ENCODE measurements around the gene CERT1.

DNA sequence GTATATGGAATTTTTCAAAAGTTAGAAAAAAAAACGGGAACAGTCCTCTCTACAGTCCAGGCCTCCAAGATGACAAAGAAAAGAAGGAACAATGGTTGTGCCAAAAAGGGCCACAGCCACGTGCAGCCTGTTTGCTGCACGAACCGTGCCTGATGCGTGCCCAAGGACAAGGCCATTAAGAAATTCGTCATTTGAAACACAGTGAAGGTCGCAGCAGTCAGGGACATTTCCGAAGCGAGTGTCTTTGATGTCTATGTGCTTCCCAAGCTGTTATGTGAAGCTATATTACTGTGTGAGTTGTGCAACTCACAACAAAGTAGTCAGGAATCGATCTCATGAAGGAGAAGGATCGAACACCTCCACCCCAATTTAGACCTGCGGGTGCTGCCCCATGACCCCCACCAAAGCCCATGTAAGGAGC is 137.0 kb downstream of the CERT1 start:
- TF ChIP-seq, protein P1, sequence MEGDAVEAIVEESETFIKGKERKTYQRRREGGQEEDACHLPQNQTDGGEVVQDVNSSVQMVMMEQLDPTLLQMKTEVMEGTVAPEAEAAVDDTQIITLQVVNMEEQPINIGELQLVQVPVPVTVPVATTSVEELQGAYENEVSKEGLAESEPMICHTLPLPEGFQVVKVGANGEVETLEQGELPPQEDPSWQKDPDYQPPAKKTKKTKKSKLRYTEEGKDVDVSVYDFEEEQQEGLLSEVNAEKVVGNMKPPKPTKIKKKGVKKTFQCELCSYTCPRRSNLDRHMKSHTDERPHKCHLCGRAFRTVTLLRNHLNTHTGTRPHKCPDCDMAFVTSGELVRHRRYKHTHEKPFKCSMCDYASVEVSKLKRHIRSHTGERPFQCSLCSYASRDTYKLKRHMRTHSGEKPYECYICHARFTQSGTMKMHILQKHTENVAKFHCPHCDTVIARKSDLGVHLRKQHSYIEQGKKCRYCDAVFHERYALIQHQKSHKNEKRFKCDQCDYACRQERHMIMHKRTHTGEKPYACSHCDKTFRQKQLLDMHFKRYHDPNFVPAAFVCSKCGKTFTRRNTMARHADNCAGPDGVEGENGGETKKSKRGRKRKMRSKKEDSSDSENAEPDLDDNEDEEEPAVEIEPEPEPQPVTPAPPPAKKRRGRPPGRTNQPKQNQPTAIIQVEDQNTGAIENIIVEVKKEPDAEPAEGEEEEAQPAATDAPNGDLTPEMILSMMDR (IDR thresholded peaks at IDR 0.05) = no peak
- TF ChIP-seq POLR2A (IDR thresholded peaks at IDR 0.05) (no peak), EP300 (IDR thresholded peaks at IDR 0.05) (no peak), POLR2AphosphoS5 (IDR thresholded peaks at IDR 0.05) (no peak)
